Adrenal gland (tissue), 12 donors: ENCODE measurements around the gene ELMO3. TPM values are rescaled to one million over a fixed set of nuclear protein-coding genes. Genes with fewer than 3 reads are reported as not detected.

ENCODE experiments used
- DNase-seq, 7 donors: peaks; one replicate each; pipeline ENCODE4 v3.0.0-alpha.2; 2019 to 2020
- H3K27ac ChIP-seq, 5 donors: fragments of 200-600 bp; sonication (generic) in 4 of 5; 1 replicate in 3 of 5; 2 replicates in 2 of 5; pipeline versions ENCODE4 v1.5.1 to v1.8.0; 2016 to 2020; ENCODE audit warnings: mild to moderate bottlenecking in 1 of 5
- H3K27me3 ChIP-seq: fragments of 200-600 bp; 2 replicates; pipeline ENCODE4 v1.8.0; 2021
- H3K36me3 ChIP-seq, 2 donors: fragments of 200-600 bp; replicated peaks in 1 of 2; 1 replicate in 1 of 2; 2 replicates in 1 of 2; pipeline versions ENCODE4 v1.5.1 to v1.8.0; 2018 to 2022
- H3K4me1 ChIP-seq, 2 donors: fragments of 200-600 bp; replicated peaks in 1 of 2; 1 replicate in 1 of 2; 2 replicates in 1 of 2; pipeline versions ENCODE4 v1.5.1 to v1.8.0; 2018 to 2021
- H3K4me3 ChIP-seq, 4 donors: fragments of 200-600 bp; sonication (generic) in 3 of 4; one replicate each; pipeline ENCODE4 v1.5.1; 2016 to 2018
- H3K9me3 ChIP-seq, 3 donors: fragments of 200-600 bp; sonication (generic) in 1 of 3; replicated peaks in 1 of 3; 1 replicate in 2 of 3; 2 replicates in 1 of 3; pipeline versions ENCODE4 v1.5.1 to v1.8.0; 2016 to 2021
- CTCF ChIP-seq, 6 experiments: fragments of 450-650 bp in 4 of 6; fragments of 200-600 bp in 2 of 6; sonication (generic) in 1 of 6; IDR thresholded peaks; 1 replicate in 5 of 6; 2 replicates in 1 of 6; pipeline versions ENCODE4 v1.5.1 to v1.8.0; 2016 to 2021; ENCODE audit warnings: antibody characterized with exemption in 6 of 6, mild to moderate bottlenecking in 2 of 6, moderate library complexity in 1 of 6
- POLR2A ChIP-seq, 2 donors: fragments of 450-650 bp; IDR thresholded peaks; one replicate each; pipeline ENCODE4 v1.6.1; 2017; ENCODE audit warnings: antibody characterized with exemption in 2 of 2, mild to moderate bottlenecking in 2 of 2, moderate library complexity in 1 of 2
- WGBS, 4 donors: extraction: QIAGEN DNeasy Blood & Tissue Kit in 2 of 4; methylation state at CpG; one replicate each; pipeline versions ENCODE4 v1.1.5 to v1.1.7; 2013 to 2017; 5-methylcytosine and 5-hydroxymethylcytosine counted together
- intact Hi-C, 2 donors: fragments of 100-400 bp; cut with DNase I; formaldehyde crosslinking; loops; one replicate each; pipeline versions ENCODE4 v1.14.1 to v1.15.0; 2022 to 2023
- polyA plus RNA-seq, 3 donors: library from polyadenylated mRNA; stranded (reverse); fragments of 200-250 nt in 2 of 3; fragments of 350-450 nt in 1 of 3; fragmentation: Illumina TruSeq in 1 of 3; extraction: RNeasy Lipid Tissue Mini Kit (QIAGEN cat#74804) in 1 of 3; gene quantifications; one replicate each; pipeline ENCODE4 v1.2.3, GENCODE V29; 2013 to 2014
- total RNA-seq, 9 donors: library from RNA; depleted of rRNA in 4 of 9; stranded (reverse); fragments of >200 nt in 4 of 9; fragments of 120-200 nt in 1 of 9; fragmentation: NEBNext Ultra II Directional in 1 of 9; extraction: Animal tissue kit (Norgen Biotek cat#: 25700) in 1 of 9; gene quantifications; one replicate each; pipeline versions ENCODE4 v1.1.0 to v1.2.4, GENCODE V29; 2013 to 2023
- donor health status: healthy with polysubstance abuse.
- donor health status: Bipolar disorder and iron deficiency.
- donor health status: DM: yes; HTN: yes; CAD: no.
- donor health status: DM: no; HTN: no; CAD: no.
- donor health status: DM: no; HTN: no; CAD: no.
- donor health status: DM: yes; HTN: yes; CAD: no.

The ELMO3 gene
- total and polyA plus RNA-seq, 12 donors, result 0.18 to 7.0 (median 1.8) TPM

- Histone ChIP-seq H3K27ac (peak overlapping the region; percentile 82 to 98 (median 97)), H3K4me1 (peaks cover 47 to 67% of the 10 kb centered on the region in 2 donors), H3K9me3 (no peaks in the 10 kb centered on the region), H3K36me3 (no peaks in the 10 kb centered on the region), H3K4me3 (peak overlapping the region in 1 of 4 donors; percentile 46), H3K27me3 (no peaks in the 10 kb centered on the region)
- DNase-seq, result no peak
- 29 to 47% (median 42%) methylated on average over 1 of the region's 1 CpG for WGBS, 4 donors
- TF ChIP-seq POLR2A (IDR thresholded peaks at IDR 0.05), result no peak
- no peak for TF ChIP-seq CTCF (IDR thresholded peaks at IDR 0.05)
- intact Hi-C loops, result no loop called here
Measured at GRCh38 chr16:67173323-67173722, 25.6 kb upstream of the ELMO3 start.

GRCh38 chr16:67173808-67174705 is 24.9 kb upstream of the ELMO3 start:
- WGBS, 4 donors, result 0 to 1% (median 1%) methylated on average over 13 to 71 of the region's 71 CpGs
- no peaks in the 10 kb centered on the region for H3K9me3 ChIP-seq
- peak; percentile 90 to 97 (median 96) for DNase-seq
- H3K27ac ChIP-seq, result peak overlapping the region; percentile 82 to 98 (median 97)
- intact Hi-C loops, result no loop called here
- H3K36me3 ChIP-seq, result no peaks in the 10 kb centered on the region
- H3K4me3 ChIP-seq, result peak overlapping the region in 2 of 4 donors; percentile 4 to 46
- TF ChIP-seq CTCF (IDR thresholded peaks at IDR 0.05) (peak in 2 of 6 experiments; percentile 38 to 40), POLR2A (IDR thresholded peaks at IDR 0.05) (peak; percentile 81 to 98)
- peaks cover 50 to 65% of the 10 kb centered on the region in 2 donors for H3K4me1 ChIP-seq
- no peaks in the 10 kb centered on the region for H3K27me3 ChIP-seq

- Histone ChIP-seq H3K27ac (peak overlapping the region; percentile 82 to 98 (median 97)), H3K36me3 (no peaks in the 10 kb centered on the region), H3K9me3 (no peaks in the 10 kb centered on the region), H3K4me1 (peaks cover 43 to 58% of the 10 kb centered on the region in 2 donors), H3K27me3 (no peaks in the 10 kb centered on the region), H3K4me3 (peak overlapping the region in 2 of 4 donors; percentile 4 to 46)
- intact Hi-C loops, result no loop called here
- no peak for TF ChIP-seq CTCF (IDR thresholded peaks at IDR 0.05)
- TF ChIP-seq POLR2A (IDR thresholded peaks at IDR 0.05), result no peak
- 41 to 75% (median 58%) methylated on average over 8 to 31 of the region's 31 CpGs for WGBS, 4 donors
- DNase-seq, result peak in 1 of 7 donors; percentile 53
Measured at GRCh38 chr16:67174706-67175231, 24.2 kb upstream of the ELMO3 start.

GRCh38 chr16:67176662-67177061 is 22.3 kb upstream of the ELMO3 start:
- no peaks in the 10 kb centered on the region for H3K27me3 ChIP-seq
- peaks cover 37 to 52% of the 10 kb centered on the region in 2 donors for H3K4me1 ChIP-seq
- intact Hi-C loops, result no loop called here
- H3K9me3 ChIP-seq, result no peaks in the 10 kb centered on the region
- TF ChIP-seq CTCF (IDR thresholded peaks at IDR 0.05) (no peak), POLR2A (IDR thresholded peaks at IDR 0.05) (no peak)
- H3K36me3 ChIP-seq, result no peaks in the 10 kb centered on the region
- DNase-seq, result peak in 1 of 7 donors; percentile 30
- H3K4me3 ChIP-seq, result no peak overlapping the region
- no peak overlapping the region for H3K27ac ChIP-seq
- 87 to 93% (median 89%) methylated on average over 3 to 12 of the region's 12 CpGs; no CpG with 5 or more reads in 1 of the 4 donors for WGBS, 4 donors
